ENCODE data around the gene AGAP4.
"Not testable (repeated sequence)": the region's sequence is repeated elsewhere in the genome, so short reads cannot be mapped to it uniquely, and the experiment has no call there.

Gene AGAP4

DNA sequence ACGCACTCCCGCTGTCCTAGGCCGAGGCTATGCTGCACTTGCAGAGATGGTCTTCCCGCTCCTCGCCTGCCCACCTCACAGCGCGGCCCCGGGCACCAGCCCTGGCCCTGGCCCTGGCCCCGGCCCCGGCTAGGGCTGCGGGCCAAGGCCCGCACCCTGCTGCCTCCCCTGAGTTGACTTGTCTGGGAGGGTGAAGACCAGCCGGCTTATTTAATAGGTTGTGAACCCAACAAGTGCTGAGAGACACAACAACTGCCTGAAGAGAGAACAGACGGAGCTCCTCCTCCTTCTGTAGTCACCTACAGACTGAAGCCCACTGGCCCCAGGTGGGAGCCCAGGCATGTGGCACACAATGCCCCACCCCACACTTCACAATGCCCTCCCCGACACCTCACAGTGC, at the start of gene AGAP4:
Gene AGAP4, minus strand, starts transcription at position 101 of the 400 bp plus-strand sequence. CDS start 153 bp downstream, outside the sequence.
- H3K4me3 Mint-ChIP-seq; H3K27me3 Mint-ChIP-seq (ENCODE audit: low read depth); H3K4me1 Mint-ChIP-seq; H3K27ac Mint-ChIP-seq; H3K36me3 Mint-ChIP-seq (ENCODE audit: low read depth); H3K9me3 Mint-ChIP-seq: not testable (repeated sequence)

DNA sequence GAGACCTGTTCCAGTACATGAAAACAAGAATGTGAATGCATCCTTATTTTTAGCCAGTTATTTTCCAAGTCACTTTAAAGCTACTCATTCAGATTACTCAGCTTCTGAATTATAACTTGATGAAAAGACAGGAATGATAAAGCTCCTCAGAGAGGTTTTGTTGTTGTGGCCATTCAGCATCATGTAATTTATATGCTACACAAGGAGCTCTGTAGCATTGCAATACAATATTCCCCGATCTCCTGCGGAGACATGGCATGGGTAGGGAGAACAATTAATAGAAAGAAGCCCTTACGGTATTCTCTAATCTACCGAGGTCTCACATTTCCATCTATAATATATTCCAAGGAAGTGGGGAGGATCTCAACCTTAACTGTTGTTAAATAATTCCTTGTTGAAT, 43.4 kb upstream of the AGAP4 start:
- H3K27me3 Mint-ChIP-seq (ENCODE audit: low read depth); H3K27ac Mint-ChIP-seq; H3K4me3 Mint-ChIP-seq; H3K4me1 Mint-ChIP-seq; H3K36me3 Mint-ChIP-seq (ENCODE audit: low read depth); H3K9me3 Mint-ChIP-seq: not testable (repeated sequence)

DNA sequence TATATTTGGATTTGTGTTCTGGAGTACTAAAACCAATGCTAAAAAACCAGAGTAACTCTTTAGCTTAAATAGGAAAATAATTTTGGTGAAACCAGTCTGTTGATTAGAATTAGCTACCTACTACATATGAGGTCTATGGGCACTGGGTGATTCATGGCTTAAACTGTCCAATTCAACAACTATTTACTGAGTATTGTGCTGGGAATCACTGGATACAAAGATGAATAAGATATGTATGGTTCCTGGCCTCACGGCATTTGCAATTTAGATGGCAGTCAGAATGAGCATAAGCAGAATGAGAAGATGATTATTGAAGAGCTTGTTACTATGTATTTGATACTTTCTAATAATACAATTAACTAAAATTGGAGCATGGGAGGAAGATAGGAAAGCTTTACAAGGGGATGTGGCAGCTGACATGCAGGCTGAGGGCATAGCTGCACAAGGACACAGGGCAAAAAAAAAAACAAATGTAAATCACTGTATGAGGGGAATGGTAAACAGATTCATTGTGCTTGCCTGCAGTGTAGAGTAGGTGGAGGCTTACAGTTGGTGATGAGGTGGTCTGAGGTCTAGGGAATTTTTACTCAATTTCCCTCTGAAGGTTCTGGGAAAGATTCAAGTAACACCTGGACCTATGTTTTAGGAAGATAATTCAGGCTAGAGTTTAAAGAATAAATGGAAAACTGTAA, 42.4 kb upstream of the AGAP4 start:
- H3K27ac Mint-ChIP-seq; H3K4me3 Mint-ChIP-seq; H3K4me1 Mint-ChIP-seq; H3K9me3 Mint-ChIP-seq; H3K36me3 Mint-ChIP-seq (ENCODE audit: low read depth); H3K27me3 Mint-ChIP-seq (ENCODE audit: low read depth): not testable (repeated sequence)

DNA sequence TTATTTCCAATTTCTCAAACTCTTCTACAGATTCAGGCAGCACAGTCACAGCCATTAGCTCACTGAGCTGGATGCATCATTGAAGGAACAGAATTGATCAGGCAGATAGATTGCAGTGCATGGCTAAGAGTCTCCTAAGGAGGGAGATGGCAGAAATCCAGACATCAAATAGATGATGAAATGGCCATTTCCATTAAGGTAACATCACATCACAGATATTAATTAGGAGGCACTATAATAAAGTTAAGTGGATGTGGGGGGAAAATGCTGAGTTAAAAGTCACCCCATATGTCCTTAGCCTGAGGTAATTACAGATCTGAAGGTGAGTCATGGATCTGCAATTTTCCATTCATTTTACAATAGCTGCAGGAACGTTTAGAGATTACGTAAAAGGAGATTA, 35.6 kb upstream of the AGAP4 start:
- not testable (repeated sequence) for H3K4me3 Mint-ChIP-seq; H3K36me3 Mint-ChIP-seq (ENCODE audit: low read depth); H3K27me3 Mint-ChIP-seq (ENCODE audit: low read depth); H3K4me1 Mint-ChIP-seq; H3K27ac Mint-ChIP-seq; H3K9me3 Mint-ChIP-seq

DNA sequence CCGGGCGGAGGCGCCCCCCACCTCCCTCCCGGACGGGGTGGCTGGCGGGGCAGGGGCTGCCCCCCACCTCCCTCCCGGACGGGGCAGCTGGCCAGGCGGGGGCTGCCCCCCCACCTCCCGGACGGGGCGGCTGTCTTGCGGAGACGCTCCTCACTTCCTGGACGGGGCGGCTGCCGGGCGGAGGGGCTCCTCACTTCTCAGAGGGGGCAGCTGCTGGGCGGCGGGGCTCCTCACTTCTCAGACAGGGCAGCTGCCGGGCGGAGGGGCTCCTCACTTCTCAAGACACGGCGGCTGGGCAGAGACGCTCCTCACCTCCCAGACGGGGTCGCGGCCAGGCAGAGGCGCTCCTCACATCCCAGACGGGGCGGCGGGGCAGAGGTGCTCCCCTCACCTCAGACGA, 18.1 kb upstream of the AGAP4 start:
- not testable (repeated sequence) for H3K4me3 Mint-ChIP-seq; H3K9me3 Mint-ChIP-seq; H3K27ac Mint-ChIP-seq; H3K4me1 Mint-ChIP-seq; H3K27me3 Mint-ChIP-seq (ENCODE audit: low read depth)
- peaks cover 10% of the 10 kb centered on the region for H3K36me3 Mint-ChIP-seq (ENCODE audit: low read depth)

DNA sequence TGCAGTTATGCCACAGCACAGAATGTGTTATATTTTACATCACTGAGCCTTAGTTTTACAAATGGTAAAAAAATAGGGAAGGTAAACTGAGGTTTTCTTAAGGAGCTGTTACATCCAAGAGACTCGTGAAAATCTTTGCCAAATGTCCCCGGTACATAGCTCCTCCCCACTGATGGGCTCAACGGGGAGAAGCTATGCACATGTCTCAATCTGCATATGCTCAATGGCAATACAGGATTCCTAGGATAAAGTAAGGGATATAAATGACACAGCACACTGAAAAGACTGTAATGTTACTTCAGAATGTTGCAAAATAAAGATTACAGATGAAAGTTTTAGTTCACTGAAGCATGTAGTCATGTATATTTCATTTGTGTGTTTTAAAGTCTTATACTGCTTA, 17.0 kb upstream of the AGAP4 start:
- H3K9me3 Mint-ChIP-seq; H3K4me1 Mint-ChIP-seq; H3K27ac Mint-ChIP-seq; H3K4me3 Mint-ChIP-seq; H3K27me3 Mint-ChIP-seq (ENCODE audit: low read depth): not testable (repeated sequence)
- peaks cover 10% of the 10 kb centered on the region for H3K36me3 Mint-ChIP-seq (ENCODE audit: low read depth)

DNA sequence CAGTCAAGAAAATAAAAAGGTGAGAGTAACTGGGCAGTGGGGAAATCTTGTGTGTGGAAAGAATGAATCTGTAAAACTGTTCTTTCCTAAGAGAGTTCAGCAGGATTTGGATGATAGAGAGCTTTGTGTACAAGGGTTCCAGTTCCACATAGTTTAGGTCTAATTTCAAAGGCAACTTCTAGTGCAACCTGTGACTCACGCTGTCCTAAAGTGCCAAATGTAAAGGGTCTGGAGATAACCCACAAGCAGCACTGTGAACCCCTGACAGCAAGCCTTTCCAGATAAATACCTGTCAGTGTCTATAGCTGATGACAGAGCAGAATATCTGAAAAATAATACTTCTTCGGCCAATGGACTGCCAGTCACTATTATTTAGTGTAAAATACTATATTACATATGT, 16.3 kb upstream of the AGAP4 start:
- H3K9me3 Mint-ChIP-seq; H3K27me3 Mint-ChIP-seq (ENCODE audit: low read depth); H3K4me1 Mint-ChIP-seq: not testable (repeated sequence)

DNA sequence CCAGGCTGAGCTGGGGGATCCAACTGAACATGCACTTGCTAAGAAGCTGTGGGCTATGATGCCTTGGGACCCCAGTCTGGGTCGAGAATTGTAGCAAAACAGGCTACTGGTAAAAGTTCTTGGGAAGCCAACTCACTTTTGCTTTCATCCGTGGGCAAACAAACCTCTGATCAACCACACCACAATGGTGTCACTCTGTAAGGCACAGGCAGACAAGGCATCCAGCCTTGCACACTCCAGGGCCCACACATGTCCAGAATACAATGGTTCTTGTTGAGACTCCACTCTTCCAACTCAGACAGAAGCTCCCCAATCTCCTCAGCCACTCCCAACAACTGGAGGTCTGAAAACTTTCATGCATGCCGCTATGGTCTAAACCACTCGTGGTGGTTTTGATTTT, 10.6 kb upstream of the AGAP4 start:
- not testable (repeated sequence) for H3K27me3 Mint-ChIP-seq (ENCODE audit: low read depth); H3K4me1 Mint-ChIP-seq; H3K4me3 Mint-ChIP-seq; H3K9me3 Mint-ChIP-seq; H3K36me3 Mint-ChIP-seq (ENCODE audit: low read depth); H3K27ac Mint-ChIP-seq

More for the DNA sequence above, 16.3 kb upstream of the AGAP4 start:
- not testable (repeated sequence) for H3K4me3 Mint-ChIP-seq, H3K27ac Mint-ChIP-seq
- peaks cover 10% of the 10 kb centered on the region for H3K36me3 Mint-ChIP-seq (ENCODE audit: low read depth)

DNA sequence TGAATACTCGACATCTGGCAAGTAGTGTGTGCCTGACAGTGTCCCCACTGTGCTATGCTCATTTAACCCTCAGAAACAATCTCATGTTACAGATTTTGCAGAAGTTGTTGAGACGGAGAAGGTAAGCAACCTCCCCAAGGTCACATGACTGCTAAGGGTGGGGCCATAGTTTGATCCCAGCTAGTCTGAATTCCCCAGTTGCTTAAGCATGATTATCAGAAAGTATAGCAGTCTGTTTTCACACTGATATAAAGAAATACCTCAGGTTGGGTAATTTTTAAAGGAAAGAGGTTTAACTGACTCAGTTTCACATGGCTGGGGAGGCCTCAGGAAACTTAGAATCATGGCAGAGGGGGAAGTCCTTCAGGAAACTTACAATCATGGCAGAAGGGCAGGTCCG, 1.2 kb upstream of the AGAP4 start:
- not testable (repeated sequence) for H3K4me3 Mint-ChIP-seq; H3K27me3 Mint-ChIP-seq (ENCODE audit: low read depth); H3K27ac Mint-ChIP-seq; H3K9me3 Mint-ChIP-seq; H3K36me3 Mint-ChIP-seq (ENCODE audit: low read depth); H3K4me1 Mint-ChIP-seq

DNA sequence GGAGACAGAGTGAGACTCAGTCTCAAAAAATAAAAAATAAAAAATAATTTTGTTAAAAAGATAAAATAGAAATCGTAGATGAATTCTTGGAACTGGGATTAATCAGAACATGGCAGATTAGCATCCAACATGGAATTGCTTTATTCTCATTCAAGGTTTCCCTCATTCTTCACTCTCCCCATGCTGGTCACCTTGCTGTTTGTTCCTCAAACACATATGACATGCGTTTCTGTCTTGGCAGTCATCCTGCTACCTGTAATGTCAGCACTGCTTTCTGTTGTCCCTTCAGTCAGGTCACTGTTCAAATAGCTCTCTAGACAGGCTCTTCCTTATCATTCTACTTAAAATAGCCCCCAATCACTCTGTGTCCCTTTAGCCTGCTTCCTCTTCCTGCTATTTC, 24.4 kb downstream of the AGAP4 start:
- H3K27me3 Mint-ChIP-seq (ENCODE audit: low read depth); H3K4me3 Mint-ChIP-seq; H3K36me3 Mint-ChIP-seq (ENCODE audit: low read depth); H3K9me3 Mint-ChIP-seq; H3K4me1 Mint-ChIP-seq; H3K27ac Mint-ChIP-seq: not testable (repeated sequence)

DNA sequence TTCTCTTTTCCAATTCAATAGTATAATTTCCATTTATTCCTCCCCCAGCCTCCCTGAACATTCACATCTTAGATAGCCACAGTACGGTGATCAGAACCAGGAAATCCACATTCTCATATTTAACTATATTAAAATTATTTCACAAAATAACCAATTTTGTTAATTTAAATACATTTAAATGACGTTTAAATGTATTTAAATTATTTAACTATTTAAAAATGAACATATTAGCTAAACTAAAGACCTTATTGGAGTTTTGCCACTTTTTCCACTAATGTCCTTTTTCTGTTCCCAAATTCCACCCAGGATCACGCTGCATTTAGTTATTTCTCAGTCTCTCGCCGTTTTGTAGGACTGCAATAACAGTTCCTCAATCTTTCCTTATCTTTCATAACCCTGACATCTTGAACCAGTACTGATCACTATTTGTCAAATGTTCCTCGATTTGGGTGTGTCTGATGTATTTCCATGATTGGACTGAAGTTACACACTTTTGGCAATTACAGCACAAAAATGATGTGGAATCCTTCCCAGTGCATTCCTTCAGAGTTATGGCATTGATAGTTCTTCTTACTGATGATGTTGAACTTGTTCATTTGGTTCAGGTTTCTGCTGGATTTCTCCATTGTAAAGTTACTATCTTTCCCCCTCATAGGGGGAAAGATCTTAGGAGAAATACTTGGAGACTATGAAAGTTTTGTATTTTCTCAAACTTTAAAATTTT, 27.0 kb downstream of the AGAP4 start:
- not testable (repeated sequence) for H3K36me3 Mint-ChIP-seq (ENCODE audit: low read depth); H3K27ac Mint-ChIP-seq; H3K4me1 Mint-ChIP-seq; H3K27me3 Mint-ChIP-seq (ENCODE audit: low read depth); H3K9me3 Mint-ChIP-seq; H3K4me3 Mint-ChIP-seq

DNA sequence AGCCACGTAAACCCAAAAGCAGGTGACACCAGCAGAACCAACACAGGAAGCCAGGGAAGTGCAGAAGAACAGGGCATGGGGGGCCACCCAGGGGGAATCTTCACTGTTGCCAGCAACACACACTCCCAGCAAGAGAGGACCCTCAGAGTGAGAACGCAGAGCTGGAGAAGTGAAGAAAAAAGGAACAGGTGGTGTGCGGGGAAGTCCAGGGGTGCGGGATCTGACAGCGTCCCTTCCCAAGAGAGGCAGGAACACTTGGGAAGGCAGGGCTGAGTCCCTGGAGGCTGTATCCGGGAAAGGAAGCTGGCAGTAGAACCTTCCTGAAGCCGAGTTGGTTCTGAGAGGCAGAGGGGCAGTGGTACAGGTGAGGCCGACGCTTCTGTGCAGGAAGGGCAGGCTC, 27.7 kb downstream of the AGAP4 start:
- no peak overlapping the region for H3K4me3 Mint-ChIP-seq
- H3K4me1 Mint-ChIP-seq: no peaks in the 10 kb centered on the region
- H3K36me3 Mint-ChIP-seq (ENCODE audit: low read depth): peaks cover 4% of the 10 kb centered on the region
- TF ChIP-seq, protein P1, sequence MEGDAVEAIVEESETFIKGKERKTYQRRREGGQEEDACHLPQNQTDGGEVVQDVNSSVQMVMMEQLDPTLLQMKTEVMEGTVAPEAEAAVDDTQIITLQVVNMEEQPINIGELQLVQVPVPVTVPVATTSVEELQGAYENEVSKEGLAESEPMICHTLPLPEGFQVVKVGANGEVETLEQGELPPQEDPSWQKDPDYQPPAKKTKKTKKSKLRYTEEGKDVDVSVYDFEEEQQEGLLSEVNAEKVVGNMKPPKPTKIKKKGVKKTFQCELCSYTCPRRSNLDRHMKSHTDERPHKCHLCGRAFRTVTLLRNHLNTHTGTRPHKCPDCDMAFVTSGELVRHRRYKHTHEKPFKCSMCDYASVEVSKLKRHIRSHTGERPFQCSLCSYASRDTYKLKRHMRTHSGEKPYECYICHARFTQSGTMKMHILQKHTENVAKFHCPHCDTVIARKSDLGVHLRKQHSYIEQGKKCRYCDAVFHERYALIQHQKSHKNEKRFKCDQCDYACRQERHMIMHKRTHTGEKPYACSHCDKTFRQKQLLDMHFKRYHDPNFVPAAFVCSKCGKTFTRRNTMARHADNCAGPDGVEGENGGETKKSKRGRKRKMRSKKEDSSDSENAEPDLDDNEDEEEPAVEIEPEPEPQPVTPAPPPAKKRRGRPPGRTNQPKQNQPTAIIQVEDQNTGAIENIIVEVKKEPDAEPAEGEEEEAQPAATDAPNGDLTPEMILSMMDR (IDR thresholded peaks at IDR 0.05; ENCODE audit: unreplicated experiment in 3 of 3): no peak
- peaks cover 8% of the 10 kb centered on the region for H3K9me3 Mint-ChIP-seq
- H3K27ac Mint-ChIP-seq: no peak overlapping the region
- H3K27me3 Mint-ChIP-seq (ENCODE audit: low read depth): no peaks in the 10 kb centered on the region

Measured in nephron (organoid).